ENCODE results near the gene ZFTA.

DNA sequence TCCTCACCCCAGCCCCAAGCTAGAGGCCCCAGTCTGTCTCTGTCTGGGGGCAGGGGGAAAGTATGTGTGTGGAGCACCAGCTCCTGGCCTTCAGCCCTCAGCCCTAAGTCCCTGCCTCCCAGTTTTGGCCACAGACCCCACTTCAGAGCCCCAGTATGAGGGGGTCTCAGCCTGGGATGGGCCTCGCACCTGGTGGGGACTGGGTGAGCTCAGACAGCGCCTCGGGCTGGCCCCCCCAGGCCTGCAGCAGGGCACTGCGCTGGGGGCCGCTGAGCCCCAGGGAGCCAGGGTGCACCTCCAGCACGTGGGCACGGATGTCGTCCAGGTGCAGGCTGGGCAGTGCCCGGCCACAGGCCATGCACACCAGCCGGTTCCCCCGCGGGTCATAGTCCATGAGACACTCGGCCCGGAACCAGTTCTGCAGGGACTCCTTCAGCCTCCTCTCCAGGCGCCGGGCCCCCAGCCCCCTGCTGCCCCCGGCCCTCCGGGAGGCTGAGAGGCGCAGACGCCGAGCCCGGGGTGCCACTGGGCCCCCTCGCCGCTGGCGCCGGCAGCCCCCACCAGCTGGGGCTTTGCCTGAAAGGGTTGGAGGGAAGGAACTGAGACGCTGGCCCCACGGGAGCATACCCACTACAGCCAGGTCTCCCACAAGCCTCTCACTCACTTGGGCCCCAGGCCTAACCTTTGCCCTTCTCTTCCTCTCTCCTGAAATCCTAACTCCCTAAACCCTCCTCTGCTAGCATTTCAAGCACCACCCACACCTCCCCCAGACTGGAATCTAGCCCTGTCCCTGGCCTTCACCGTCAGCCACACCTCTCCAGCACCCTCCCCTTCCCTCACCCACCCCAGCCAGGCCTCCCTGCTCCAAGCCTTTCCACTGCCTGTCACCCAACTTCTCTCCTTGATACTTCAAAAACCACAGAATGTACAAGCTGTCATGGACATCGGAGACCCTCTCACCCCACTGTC lies 3.6 kb downstream of the ZFTA start:
- TF ChIP-seq POLR2AphosphoS5 (IDR thresholded peaks at IDR 0.05; ENCODE audit: low read depth, low read length) = no peak
- TF ChIP-seq TAF1 (IDR thresholded peaks at IDR 0.05; ENCODE audit: low read depth, low read length) = no peak
- TF ChIP-seq POLR2A (IDR thresholded peaks at IDR 0.05; ENCODE audit: low read depth, low read length) = no peak
- no peak for TF ChIP-seq SPI1 (IDR thresholded peaks at IDR 0.05; ENCODE audit: low read depth, low read length)
- no peak for TF ChIP-seq POU2F2 (IDR thresholded peaks at IDR 0.05; ENCODE audit: low read depth, low read length)

Data from GM12891 (cell line).